GM21825 (cell line): ENCODE results near the gene VDAC1.
"Not testable (repeated sequence)": the region's sequence is repeated elsewhere in the genome, so short reads cannot be mapped to it uniquely, and the experiment has no call there.

ENCODE experiments used
- ATAC-seq: cut with Tn5 transposase; IDR thresholded peaks from one replicate; pipeline ENCODE4 v1.9.1; 2021; ENCODE audit warnings: mild to moderate bottlenecking, moderate library complexity; ENCODE audit not compliant: unreplicated experiment

VDAC1 gene

DNA sequence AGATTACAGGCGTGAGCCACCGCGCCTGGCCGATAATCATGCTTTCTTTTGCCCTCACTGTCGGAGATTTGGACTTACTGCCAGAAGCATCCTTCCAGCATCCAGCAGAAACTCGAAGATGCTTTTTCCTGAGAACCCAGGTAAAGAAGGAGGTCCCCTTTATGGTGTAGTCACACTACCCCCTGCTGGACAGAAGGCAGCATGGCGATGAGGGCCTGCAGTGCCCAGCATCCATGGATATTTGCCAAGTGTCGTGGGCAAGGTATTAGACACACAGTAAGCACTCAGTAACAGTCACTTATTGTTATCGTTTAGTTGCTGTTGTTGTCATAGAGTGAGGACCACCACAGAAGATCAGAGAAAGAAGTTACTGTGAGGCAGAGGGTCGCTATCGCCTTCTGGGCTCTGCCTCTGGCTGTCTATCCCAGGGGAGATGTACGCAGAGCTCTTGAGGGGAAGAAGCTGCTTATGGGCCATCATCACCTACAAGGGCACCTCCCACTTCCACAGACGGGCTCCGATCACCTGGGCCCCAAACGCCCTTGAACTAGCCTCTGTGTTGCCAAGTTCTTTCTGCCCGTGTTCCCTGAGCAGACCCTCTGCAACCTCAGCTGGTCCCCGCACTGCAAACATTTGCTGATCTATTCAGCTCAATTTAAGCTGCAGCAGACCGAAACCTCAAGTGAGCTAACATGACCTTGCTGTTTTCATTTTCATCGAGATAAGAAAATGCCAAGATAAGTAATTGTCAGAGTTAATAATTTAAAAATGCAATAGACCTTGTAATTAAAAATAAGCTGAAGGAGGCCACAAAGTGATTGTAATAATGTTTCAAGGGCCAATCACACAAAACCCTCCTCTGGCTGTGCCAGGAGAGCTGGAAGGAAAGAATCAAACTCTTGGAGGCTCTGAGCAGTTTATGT, 60.3 kb downstream of the VDAC1 start:
- ATAC-seq, result no peak

DNA sequence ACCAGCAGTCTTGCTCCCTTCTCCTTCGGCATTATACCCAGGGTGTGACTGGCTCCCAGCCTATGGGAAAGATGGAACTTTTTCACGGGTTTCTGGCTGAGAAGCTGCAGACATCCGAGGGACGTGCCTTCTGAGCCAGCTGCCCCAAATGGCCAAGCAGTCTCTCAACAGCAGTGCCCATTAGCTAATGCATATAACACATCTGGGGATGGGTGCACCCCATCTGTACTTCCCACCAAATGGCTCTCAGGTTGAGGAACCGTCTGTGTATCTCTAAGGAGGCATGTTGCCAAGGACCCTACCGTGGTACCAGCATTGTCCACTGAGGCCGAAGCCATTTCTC, 61.3 kb downstream of the VDAC1 start:
- ATAC-seq, result no peak

DNA sequence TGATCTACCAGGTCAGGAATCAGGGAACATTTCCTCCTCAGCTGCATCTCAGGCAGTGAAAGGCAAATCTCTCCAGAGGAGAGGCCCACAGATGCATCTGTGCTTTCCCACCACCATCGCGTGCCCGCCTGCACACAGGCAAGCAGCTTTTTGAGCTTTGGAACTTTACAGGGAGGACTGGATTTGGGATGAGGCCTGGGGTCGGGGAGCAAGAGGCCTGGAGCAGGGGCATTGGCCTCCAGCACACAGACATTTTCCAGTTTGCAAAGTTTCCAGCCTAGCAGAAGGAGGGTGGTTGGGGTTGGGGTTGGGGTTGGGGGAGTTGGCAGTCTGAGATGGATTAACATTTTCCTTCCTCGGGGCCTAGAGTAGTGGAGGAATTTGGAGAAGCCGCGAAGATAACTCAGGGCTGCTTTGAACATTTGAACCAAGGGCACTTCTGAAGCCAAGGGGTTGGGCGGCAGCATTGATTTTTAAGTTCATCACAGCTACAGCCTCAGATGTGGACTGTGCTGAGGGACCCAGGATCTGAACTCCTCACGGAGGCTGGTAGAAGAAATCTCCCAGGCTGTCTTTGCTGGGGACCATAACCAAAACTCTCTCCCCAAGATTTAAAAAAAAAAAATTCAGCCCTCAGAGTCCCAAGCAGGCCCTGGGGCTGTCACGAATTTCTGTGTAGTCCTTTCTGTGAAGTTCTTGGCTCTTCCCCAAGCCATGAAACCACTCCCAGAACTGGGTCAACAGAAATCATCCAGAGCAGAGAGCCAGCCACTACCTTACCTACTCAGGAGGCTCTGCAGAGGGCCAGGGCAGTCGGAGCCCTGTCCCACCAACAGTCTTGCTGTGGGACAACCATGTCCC, 61.9 kb downstream of the VDAC1 start:
- ATAC-seq, result no peak

DNA sequence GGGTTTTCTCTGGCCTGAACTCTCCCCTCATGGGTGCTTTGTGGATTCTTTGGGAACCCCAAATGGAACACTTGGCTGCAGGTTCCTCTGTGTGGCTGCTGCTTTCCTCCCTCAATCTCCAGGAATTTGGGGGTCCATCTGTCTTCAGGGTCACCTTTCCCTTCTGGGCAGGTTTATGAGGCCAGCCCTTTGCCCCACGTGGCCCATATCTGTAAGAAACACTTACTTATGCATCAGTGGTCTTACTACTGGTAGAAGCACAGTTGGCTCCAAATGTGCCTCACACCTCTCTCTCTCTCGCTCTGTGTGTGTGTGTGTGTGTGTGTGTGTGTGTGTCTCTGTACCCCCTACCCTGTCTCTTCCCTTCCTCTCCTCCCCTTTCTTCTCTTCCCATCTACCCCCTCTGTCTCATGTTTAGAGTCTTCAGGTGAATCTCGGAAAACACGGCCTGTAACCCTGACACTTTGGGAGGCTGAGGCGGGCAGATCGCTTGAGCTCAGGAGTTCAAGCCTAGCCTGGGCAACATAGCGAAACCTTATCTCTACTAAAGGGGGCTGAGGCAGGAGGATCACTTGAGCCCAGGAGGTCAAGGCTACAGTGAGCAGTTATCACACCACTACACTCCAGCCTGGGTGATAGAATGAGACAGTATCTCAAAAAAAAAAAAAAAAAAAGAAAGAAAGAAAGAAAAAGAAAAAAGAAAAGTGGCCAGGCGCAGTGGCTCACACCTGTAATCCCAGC, 63.1 kb downstream of the VDAC1 start:
- no peak for ATAC-seq

DNA sequence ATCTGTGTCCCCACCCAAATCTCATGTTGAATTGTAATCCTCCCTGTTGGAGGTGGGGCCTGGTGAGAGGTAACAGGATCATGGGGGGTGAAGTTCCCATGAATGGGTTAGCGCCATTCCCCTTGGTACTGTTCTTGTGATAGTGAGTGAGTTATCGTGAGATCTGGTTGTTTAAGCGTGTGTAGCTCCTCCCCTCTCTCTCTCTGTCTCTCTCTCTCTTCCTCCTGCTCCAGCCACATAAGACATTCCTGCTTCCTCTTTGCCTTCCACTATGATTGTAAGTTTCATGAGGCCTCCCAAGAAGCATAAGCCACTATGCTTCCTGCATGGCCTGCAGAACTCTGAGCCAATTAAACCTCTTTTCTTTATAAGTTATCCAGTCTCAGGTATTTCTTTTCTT, 65.1 kb downstream of the VDAC1 start:
- ATAC-seq, result no peak

DNA sequence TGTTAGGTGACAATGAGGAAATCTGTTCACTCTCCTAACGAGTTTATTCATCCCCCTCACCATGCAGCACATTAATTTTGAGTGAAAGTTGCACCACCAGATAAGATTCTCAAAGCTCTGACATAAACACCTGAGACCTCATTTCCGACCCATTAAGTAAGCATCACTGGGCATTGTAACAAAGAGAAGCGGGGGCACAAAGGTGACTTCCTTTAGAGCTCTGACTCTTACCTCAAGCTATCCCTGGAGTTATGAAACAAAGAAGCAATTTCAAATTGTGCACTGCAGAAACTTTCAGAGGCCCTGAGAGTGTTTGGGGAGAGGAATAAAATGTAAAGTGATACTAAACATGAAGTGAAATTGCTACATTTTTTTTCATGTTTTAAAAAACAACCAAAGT, 65.8 kb downstream of the VDAC1 start:
- ATAC-seq, result peak; percentile 46

DNA sequence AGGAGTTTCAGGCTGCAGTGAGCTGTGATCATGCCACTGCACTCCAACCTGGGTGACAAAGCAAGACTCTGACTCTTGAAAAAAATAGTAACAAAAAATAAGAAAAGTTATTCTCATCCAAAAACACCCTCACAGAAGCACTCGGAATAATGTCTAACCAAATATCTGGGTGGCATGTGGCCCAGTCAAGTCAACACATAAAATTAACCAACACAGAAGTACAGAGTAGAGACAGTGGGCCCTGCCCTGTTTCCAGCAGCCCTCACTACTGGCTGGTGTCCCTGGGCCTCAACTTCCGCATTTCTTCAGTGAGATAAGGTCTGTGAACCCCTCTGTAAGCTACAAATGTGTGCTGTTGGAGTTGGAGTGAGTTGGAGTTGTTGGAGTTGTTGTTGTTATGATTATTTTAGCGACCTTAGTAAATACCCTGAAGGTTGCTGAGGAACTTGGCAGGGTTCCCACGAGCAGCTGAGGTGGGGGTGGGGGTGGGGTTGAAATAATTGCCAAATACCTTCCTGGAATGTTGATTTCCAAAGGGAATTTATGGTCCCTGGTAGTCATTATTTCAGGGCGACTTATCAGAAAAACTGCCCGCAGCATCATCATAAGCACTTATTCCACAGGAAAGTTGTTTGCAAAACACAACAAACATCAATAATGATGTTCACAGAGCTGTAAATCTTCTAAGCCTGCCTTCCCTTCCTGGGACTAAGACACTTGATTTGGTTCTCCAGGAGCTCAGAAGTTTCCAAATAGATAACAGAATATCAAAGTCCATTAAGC, 66.5 kb downstream of the VDAC1 start:
- no peak for ATAC-seq

DNA sequence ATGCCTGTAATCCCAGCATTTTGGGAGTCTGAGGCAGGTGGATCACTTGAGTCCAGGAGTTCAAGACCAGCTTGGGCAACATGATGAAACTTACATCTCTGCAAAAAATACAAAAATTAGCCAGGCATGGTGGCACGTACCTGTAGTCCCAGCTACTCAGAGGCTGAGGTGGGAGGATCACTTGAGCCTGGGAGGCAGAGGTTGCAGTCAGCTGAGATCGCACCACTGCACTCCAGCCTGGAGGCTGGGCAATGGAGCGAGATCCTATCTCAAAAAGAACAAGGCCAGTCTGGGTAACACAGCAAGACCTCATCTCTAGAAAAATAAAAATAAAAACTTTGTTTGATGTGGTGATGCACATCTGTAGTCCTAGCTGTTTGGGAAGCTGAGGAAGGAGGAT, 67.1 kb downstream of the VDAC1 start:
- ATAC-seq, result not testable (repeated sequence)

DNA sequence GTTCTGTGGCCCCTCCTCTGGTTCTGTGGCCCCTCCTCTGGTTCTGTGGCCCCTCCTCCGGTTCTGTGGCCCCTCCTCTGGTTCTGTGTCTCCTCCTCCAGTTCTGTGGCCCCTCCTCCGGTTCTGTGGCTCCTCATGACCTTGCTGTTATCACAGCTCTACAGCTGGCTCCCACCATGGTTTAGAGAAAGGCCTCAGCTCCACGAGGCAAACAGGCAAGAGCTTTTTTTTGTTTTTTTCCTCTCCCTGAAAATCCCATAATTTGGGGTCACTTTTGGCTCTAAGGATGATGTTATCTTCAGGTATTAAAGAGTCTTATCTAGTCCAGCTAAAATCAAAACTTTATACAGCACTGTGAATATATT, 68.1 kb downstream of the VDAC1 start:
- ATAC-seq, result no peak

DNA sequence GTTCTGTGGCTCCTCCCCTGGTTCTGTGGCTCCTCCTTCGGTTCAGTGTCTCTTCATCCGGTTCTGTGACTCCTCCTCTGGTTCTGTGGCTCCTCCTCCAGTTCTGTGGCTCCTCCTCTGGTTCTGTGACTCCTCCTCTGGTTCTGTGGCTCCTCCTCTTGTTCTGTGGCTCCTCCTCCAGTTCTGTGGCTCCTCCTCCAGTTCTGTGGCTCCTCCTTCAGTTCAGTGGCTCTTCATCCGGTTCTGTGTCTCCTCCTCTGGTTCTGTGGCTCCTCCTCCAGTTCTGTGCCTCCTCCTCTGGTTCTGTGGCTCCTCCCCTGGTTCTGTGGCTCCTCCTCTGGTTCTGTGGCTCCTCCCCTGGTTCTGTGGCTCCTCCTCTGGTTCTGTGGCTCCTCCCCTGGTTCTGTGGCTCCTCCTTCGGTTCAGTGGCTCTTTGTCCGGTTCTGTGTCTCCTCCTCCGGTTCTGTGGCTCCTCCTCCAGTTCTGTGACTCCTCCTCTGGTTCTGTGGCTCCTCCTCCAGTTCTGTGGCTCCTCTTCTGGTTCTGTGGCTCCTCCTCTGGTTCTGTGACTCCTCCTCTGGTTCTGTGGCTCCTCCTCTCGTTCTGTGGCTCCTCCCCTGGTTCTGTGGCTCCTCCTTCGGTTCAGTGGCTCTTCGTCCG, 68.7 kb downstream of the VDAC1 start:
- ATAC-seq, result not testable (repeated sequence)

DNA sequence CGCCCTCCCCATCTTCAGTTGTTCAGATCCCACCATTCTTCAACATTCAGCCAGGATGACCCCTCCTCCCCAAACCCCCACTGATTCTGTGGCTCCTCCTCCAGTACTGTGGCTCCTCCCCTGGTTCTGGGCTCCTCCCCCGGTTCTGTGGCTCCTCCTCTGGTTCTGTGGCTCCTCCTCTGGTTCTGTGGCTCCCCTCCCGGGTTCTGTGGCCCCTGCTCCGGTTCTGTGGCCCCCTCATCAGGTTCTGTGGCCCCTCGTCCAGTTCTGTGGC, 69.2 kb downstream of the VDAC1 start:
- ATAC-seq, result no peak

DNA sequence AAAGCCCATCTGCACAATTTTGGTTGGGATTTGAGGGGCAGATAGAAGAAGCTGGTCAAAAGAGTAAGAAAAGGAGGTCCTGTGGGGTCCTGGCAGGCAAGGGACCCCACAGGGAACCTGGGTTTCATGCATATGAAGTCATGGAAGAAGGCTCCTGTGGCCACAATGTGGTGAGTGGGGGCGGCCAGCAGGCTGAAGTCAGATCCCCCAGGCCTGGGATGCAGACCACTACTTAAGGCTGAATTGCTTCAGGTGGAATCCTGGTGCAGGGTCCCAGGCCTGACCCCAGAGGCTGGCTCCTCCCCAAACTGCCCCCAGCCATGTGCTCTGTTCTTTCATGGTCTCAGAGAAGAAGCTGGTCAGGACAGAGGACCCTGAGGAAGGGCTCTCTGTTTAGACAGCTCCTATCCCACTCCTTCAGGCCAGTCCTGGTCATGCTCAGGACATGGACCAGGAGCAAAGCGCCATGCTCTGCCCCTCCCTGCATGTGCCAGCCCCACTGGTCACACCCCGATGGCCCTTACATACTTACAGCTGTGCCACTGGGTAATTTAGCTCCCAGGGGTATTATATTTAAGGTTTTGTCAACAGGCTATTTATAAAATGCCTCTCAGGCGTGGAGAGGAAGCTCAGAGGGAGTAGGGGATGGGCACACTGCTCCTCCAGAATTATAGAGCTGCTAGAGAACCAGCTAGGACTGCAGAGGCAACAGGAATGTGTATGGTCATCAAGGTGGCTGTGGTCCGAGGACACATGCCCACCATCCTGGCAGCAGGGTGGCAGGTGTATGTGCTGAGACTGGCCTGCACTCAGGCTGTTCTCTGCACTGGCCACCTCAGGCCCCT, 69.7 kb downstream of the VDAC1 start:
- ATAC-seq, result peak; percentile 36

DNA sequence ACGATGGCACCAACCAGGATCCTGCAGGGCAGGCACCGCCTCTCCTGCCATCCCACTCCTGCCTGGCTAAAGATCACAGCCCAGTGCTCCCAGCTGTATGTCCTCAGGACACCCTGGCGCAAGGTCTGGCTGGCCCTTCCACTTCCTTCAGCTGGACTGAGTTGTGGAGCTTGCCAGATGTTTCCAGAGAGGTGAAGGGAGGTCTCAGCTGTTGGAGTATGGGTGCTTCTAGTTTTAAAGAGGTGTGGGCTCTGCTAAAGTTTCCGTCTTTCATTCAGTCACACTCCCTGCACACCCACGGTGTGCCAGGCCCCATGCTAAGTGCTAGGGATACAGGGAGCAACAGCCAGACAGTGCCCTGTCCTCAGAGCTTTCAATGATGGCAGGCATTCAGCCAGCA, 70.5 kb downstream of the VDAC1 start:
- no peak for ATAC-seq

DNA sequence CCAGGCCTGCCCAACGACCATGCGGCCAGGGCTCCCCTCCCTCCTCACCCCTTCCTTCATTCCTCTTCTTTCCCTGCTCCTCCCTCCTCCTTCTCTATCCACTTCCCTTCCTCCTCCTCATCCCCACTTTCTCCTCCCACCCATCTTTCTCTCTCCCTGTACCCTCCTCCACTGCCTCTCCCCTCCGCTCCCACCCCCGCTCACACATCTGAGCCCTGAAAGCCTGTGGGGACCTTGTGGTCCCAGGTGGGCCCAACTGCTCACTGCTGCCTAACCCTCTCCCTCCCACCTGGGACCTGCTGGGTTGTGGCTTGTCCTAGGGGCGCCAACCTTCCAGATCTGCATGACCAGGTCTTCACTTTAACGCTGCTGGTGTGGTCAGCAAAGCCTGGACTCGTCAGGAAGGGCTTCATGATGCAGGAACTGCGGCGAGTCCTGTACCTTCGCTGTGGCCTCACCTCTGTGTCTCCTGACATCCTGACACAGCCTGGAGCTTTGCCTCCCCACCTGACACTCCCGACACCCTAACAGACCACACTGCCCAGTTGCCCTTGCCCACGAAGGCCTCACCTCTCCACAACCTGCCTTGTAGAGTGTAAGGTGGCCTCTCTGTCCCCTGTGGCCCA, 71.0 kb downstream of the VDAC1 start:
- no peak for ATAC-seq

DNA sequence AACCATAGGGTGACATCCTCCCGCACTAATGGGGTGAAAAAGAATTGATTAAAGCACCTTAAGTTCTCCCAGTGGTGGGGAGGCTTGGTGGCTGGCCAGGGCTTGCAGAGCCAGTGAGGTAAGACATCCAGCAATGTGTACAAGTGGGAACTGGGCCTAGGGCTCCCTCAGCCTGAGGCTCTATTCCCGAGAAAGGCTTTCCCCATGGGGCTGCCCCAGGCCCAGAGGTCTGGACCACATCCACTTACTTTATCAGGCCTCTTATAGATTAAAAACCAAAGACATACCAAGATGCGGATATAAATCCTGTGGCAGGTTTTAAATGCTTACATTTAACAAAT, 71.6 kb downstream of the VDAC1 start:
- ATAC-seq, result no peak

DNA sequence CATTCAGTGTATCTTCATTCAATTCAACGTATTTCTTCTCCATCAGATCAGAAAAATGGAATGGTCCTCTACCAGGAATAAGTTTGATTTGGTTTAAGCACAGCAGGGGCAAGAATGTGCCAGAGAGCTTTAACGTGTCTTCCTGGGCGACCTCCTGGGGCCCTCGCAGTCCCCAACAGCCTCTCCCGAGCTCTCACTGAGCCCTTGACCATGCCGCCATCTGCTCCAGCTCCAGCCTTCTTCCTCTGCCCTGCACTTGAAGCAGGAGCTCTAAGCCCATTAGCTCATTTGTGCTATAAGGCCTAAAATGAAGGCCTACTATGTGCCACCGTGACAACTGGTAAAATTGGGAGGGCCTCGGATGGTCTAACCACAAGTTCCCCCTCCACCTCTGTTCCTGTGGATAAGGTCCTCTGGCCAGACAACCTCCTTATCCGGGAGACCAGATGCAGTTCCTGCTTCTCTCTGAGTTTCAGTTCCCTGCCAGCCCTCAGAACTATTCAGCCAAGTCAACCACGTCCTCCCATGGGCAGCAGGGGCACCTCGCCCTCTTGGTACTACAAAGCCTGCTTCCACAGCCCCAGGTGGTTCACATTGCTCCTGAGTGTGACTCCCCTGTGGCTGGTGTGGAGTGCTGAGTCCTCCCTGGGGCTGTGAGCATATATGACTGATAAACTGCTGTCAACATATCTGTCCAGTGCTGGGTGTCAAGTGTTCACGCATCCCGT, 72.2 kb downstream of the VDAC1 start:
- ATAC-seq, result no peak

DNA sequence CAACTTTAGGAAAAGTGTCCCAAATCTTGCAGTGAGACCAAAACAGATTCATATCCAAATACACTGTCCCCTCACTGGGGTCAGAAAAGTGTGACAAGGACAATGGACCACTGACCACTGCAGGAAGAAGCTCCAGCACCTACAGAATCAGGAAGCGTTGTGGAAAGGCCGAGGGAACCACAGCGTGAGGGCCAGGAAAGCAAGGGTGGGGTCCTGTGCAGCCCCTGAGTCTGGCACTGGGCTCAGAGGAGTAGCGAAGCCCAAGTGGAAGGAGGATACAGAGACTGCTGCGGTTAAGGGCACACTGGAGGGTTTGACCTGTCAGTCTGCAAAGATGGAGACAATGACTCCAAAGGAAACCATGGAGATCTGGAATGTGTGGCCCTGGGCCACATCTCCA, 73.2 kb downstream of the VDAC1 start:
- no peak for ATAC-seq

DNA sequence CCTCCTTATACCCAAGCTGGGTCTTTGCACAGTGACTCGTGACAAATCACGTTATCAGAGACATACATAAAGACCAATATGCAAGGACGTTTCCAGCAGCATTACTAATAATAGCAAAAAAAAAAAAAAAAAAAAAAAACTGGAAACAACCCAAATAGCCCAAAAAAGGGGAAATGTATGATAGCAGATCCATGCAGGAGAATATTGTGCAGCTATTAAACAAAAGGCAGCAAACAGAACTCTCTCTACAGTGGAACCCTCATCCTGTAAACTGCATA, 74.0 kb downstream of the VDAC1 start:
- ATAC-seq, result no peak
